HepG2 (cell line): ENCODE results near the gene TRAPPC1. TPM values are rescaled to one million over a fixed set of nuclear protein-coding genes. Genes with fewer than 3 reads are reported as not detected.

Experiments
- AHDC1 ChIP-seq: sonication (generic); formaldehyde crosslinking; IDR thresholded peaks from 2 replicates; pipeline ENCODE4 v1.5.1; 2020; ENCODE audit warnings: mild to moderate bottlenecking, missing genetic modification reagents, borderline replicate concordance
- AKAP8 ChIP-seq: sonication (generic); formaldehyde crosslinking; IDR thresholded peaks from 2 replicates; pipeline ENCODE4 v1.5.1; 2020; ENCODE audit warnings: mild to moderate bottlenecking, missing genetic modification reagents
- ATAD3A ChIP-seq: sonication (generic); formaldehyde crosslinking; IDR thresholded peaks from 2 replicates; pipeline ENCODE4 v1.4.0; 2020; ENCODE audit warnings: missing genetic modification reagents
- BATF2 ChIP-seq: sonication (generic); formaldehyde crosslinking; IDR thresholded peaks from 2 replicates; pipeline ENCODE4 v1.8.0; 2022; ENCODE audit warnings: mild to moderate bottlenecking, missing genetic modification reagents, moderate library complexity
- CSRNP1 ChIP-seq: sonication (generic); formaldehyde crosslinking; IDR thresholded peaks from 2 replicates; pipeline ENCODE4 v1.8.1; 2023; ENCODE audit warnings: mild to moderate bottlenecking, missing genetic modification reagents
- DPF2 ChIP-seq: sonication (generic); formaldehyde crosslinking; IDR thresholded peaks from 2 replicates; pipeline ENCODE4 v1.4.0; 2020; ENCODE audit warnings: mild to moderate bottlenecking, low read depth, missing genetic modification reagents, borderline replicate concordance
- FOXC1 ChIP-seq: sonication (generic); formaldehyde crosslinking; IDR thresholded peaks from 2 replicates; pipeline ENCODE4 v1.8.0; 2022; ENCODE audit warnings: mild to moderate bottlenecking, missing genetic modification reagents, borderline replicate concordance
- KAT2B ChIP-seq: fragments of 150-350 bp; IDR thresholded peaks from 2 replicates; pipeline ENCODE4 v1.6.1; 2014; ENCODE audit warnings: low read depth, low read length, borderline replicate concordance
- MTA1 ChIP-seq: sonication (generic); formaldehyde crosslinking; IDR thresholded peaks from 2 replicates; pipeline ENCODE4 v1.4.0; 2020; ENCODE audit warnings: missing genetic modification reagents, mild to moderate bottlenecking, borderline replicate concordance
- PAX8 ChIP-seq: sonication (generic); formaldehyde crosslinking; IDR thresholded peaks from 2 replicates; pipeline ENCODE4 v1.8.0; 2022; ENCODE audit warnings: mild to moderate bottlenecking, missing genetic modification reagents, borderline replicate concordance
- PBX3 ChIP-seq: sonication (generic); formaldehyde crosslinking; IDR thresholded peaks from 2 replicates; pipeline ENCODE4 v1.8.1; 2023; ENCODE audit warnings: missing genetic modification reagents, inconsistent platforms, borderline replicate concordance
- PLRG1 ChIP-seq: fragments of 450-650 bp; conservative IDR thresholded peaks from 2 replicates; pipeline ENCODE4 v1.6.1; 2016
- RFXANK ChIP-seq: IDR thresholded peaks from 2 replicates; pipeline ENCODE4 v1.6.1; 2016
- ZMYM3 ChIP-seq: sonication (generic); formaldehyde crosslinking; IDR thresholded peaks from 2 replicates; pipeline ENCODE4 v1.5.1; 2020; ENCODE audit warnings: mild to moderate bottlenecking, missing genetic modification reagents
- ZNF143 ChIP-seq: sonication (generic); formaldehyde crosslinking; IDR thresholded peaks from 2 replicates; pipeline ENCODE4 v1.4.0; 2020; ENCODE audit warnings: missing genetic modification reagents
- ZNF234 ChIP-seq: sonication (generic); formaldehyde crosslinking; conservative IDR thresholded peaks from 2 replicates; pipeline ENCODE4 v1.5.1; 2020; ENCODE audit warnings: mild to moderate bottlenecking, missing genetic modification reagents
- ZNF550 ChIP-seq: sonication (generic); formaldehyde crosslinking; IDR thresholded peaks from 2 replicates; pipeline ENCODE4 v1.4.0; 2020; ENCODE audit warnings: mild to moderate bottlenecking, missing genetic modification reagents, borderline replicate concordance
- ZNF570 ChIP-seq: sonication (generic); formaldehyde crosslinking; IDR thresholded peaks from 2 replicates; pipeline ENCODE4 v1.4.0; 2020; ENCODE audit warnings: mild to moderate bottlenecking, missing genetic modification reagents, borderline replicate concordance
- ZSCAN31 ChIP-seq: sonication (generic); formaldehyde crosslinking; IDR thresholded peaks from 2 replicates; pipeline ENCODE4 v1.5.0; 2020; ENCODE audit warnings: low read depth, mild to moderate bottlenecking, missing genetic modification reagents
- polyA plus RNA-seq, 8 experiments: library from polyadenylated mRNA; depleted of rRNA in 3 of 8; stranded (reverse) in 7 of 8; unstranded in 1 of 8; fragments of >200 nt; fragmentation: Illumina TruSeq in 4 of 8; extraction: Trizol in 4 of 8; gene quantifications; 2 replicates each; pipeline versions ENCODE4 v1.2.1 to v1.2.3, GENCODE V29; 2011 to 2016; ENCODE audit warnings: low read depth in 4 of 8, missing spikeins in 1 of 8, mixed read lengths in 1 of 8; ENCODE audit not compliant: insufficient read depth in 1 of 8
- total RNA-seq, 5 experiments: library from RNA; depleted of rRNA; stranded (reverse); fragments of >200 nt; fragmentation: Illumina TruSeq; extraction: Trizol; gene quantifications; 2 replicates each; pipeline ENCODE4 v1.2.3, GENCODE V29; 2016; ENCODE audit warnings: low read depth in 1 of 5

The TRAPPC1 gene
- total and polyA plus RNA-seq, 2 of the 13 experiments (the other 11 are each of a cell fraction or from before 2014, with no cell fraction given): 28.1 to 44.9 TPM

- no peak; the same call in 1 of the 2 replicates for TF ChIP-seq PBX3 (CRISPR knock-in tag)
- TF ChIP-seq ATAD3A: no peak
- no peak for TF ChIP-seq AHDC1 (CRISPR knock-in tag)
- TF ChIP-seq DPF2: no peak
- no peak for TF ChIP-seq ZMYM3 (CRISPR knock-in tag)
- TF ChIP-seq CSRNP1 (CRISPR knock-in tag): no peak
- TF ChIP-seq ZNF234: no peak
- TF ChIP-seq ZSCAN31 (CRISPR knock-in tag): peak; percentile 78
- TF ChIP-seq PAX8 (CRISPR knock-in tag): no peak; the same call in 1 of the 2 replicates
- no peak for TF ChIP-seq ZNF143
- TF ChIP-seq RFXANK: no peak
- no peak for TF ChIP-seq ZNF570 (CRISPR knock-in tag)
- TF ChIP-seq ZNF550 (CRISPR knock-in tag): no peak
- TF ChIP-seq BATF2 (CRISPR knock-in tag): peak; percentile 87
- TF ChIP-seq MTA1: no peak
- TF ChIP-seq FOXC1 (CRISPR knock-in tag): no peak; the same call in 1 of the 2 replicates
- no peak for TF ChIP-seq PLRG1
- no peak for TF ChIP-seq KAT2B
- TF ChIP-seq AKAP8 (CRISPR knock-in tag): 0 out of 2 replicates have a peak, but pooled peaks have one; percentile 48
Observed at GRCh38 chr17:7915611-7916384, 15.9 kb downstream of the TRAPPC1 start, which contains the start of gene RNF227 (continued).
